Measurements from ENCODE around the gene TGIF1.
A peak's percentile ranks its signal among the peaks of the same experiment; 100 is the strongest.

DNA sequence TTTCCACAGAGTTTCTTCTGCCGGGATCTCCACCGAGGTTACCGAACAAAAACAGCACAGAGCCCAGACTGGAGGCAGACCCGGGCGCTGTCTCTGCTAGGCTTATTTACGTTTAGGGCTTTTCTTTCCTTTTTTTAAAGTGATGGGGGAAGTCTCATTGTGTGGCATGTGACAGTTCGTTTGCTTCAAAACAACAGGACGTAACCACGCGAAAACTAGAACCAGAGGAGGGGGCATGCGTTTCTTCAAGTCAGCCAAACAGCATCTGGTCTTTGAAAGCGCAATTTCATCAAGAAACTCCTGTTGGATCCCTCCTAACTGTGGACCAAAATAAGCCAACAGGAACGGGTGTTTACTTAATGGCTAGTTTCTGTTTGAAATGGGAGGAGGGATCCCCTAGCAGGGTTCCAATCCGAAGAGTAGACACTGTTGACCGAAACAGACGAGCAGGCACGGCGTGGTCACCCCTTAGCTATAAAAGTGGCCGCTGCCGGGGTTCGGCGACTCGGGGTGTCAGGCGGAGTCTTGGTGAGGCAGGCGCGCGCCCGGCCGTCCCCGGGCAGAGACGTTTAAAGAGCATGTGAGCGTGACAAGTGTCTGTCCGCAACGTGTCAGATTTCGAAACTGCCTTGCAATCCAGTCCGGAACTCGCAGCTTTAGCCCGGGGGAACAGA is 997 bp upstream of the TGIF1 start:
- TF ChIP-seq ZNF384 (IDR thresholded peaks at IDR 0.05) (no peak), NFRKB (IDR thresholded peaks at IDR 0.05) (no peak), SP1 (IDR thresholded peaks at IDR 0.05) (no peak), FOXK2 (IDR thresholded peaks at IDR 0.05) (no peak), FOXA1 (IDR thresholded peaks at IDR 0.05) (no peak), L3MBTL2 (conservative IDR thresholded peaks at IDR 0.05) (peak; percentile 10; the same call in 1 of the 2 replicates), HDGF (IDR thresholded peaks at IDR 0.05; ENCODE audit: borderline replicate concordance) (no peak)
- TF ChIP-seq, protein P1, sequence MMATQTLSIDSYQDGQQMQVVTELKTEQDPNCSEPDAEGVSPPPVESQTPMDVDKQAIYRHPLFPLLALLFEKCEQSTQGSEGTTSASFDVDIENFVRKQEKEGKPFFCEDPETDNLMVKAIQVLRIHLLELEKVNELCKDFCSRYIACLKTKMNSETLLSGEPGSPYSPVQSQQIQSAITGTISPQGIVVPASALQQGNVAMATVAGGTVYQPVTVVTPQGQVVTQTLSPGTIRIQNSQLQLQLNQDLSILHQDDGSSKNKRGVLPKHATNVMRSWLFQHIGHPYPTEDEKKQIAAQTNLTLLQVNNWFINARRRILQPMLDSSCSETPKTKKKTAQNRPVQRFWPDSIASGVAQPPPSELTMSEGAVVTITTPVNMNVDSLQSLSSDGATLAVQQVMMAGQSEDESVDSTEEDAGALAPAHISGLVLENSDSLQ (IDR thresholded peaks at IDR 0.05) = no peak

Data from HEK293T (cell line).